Fibroblast of skin of right quadriceps (primary cell): Measurements from ENCODE around the gene SLMAP.
A peak's percentile ranks its signal among the peaks of the same experiment; 100 is the strongest.

Experiments
- DNase-seq: peaks from one replicate; pipeline ENCODE4 v3.0.0-alpha.2; 2013

SLMAP gene

GRCh38 chr3:57755368-57755675 lies 787 bp upstream of the SLMAP start:
- DNase-seq = peak; percentile 46

- peak; percentile 69 for DNase-seq
Measured at GRCh38 chr3:57756528-57757401, 656 bp downstream of the SLMAP start.

- DNase-seq = peak; percentile 11
Measured at GRCh38 chr3:57757642-57758297, 1.7 kb downstream of the SLMAP start.

GRCh38 chr3:57758686-57759085 lies 2.6 kb downstream of the SLMAP start:
- peak; percentile 10 for DNase-seq

GRCh38 chr3:57764794-57765193 lies 8.7 kb downstream of the SLMAP start:
- DNase-seq = no peak

- DNase-seq = no peak
Measured at GRCh38 chr3:57768595-57768994, 12.5 kb downstream of the SLMAP start.

GRCh38 chr3:57770009-57770827 lies 14.1 kb downstream of the SLMAP start:
- DNase-seq = no peak

- no peak for DNase-seq
Measured at GRCh38 chr3:57772251-57772650, 16.1 kb downstream of the SLMAP start.

- DNase-seq = peak; percentile 30
Measured at GRCh38 chr3:57777774-57778173, 21.7 kb downstream of the SLMAP start.

GRCh38 chr3:57778494-57778893 lies 22.4 kb downstream of the SLMAP start:
- DNase-seq = no peak

- no peak for DNase-seq
Measured at GRCh38 chr3:57779666-57780065, 23.6 kb downstream of the SLMAP start.

GRCh38 chr3:57783186-57784088 lies 27.3 kb downstream of the SLMAP start:
- DNase-seq = no peak

- no peak for DNase-seq
Measured at GRCh38 chr3:57784089-57784735, 28.1 kb downstream of the SLMAP start.

- DNase-seq = no peak
Measured at GRCh38 chr3:57785446-57785845, 29.3 kb downstream of the SLMAP start.

GRCh38 chr3:57787867-57788623 lies 31.9 kb downstream of the SLMAP start:
- DNase-seq = peak; percentile 13

- DNase-seq = no peak
Measured at GRCh38 chr3:57788624-57789018, 32.5 kb downstream of the SLMAP start.

GRCh38 chr3:57791245-57791644 lies 35.1 kb downstream of the SLMAP start:
- no peak for DNase-seq

GRCh38 chr3:57792198-57792597 lies 36.1 kb downstream of the SLMAP start:
- no peak for DNase-seq

- no peak for DNase-seq
Measured at GRCh38 chr3:57793737-57794187, 37.7 kb downstream of the SLMAP start.

- no peak for DNase-seq
Measured at GRCh38 chr3:57794501-57794900, 38.4 kb downstream of the SLMAP start.

GRCh38 chr3:57794951-57795350 lies 38.8 kb downstream of the SLMAP start:
- DNase-seq = no peak
